ENCODE data around the gene EIF2D.

Gene EIF2D

GRCh38 chr1:206550446-206550845, 61.8 kb downstream of the EIF2D start:
- H3K4me1 ChIP-seq (ENCODE audit: low read depth, poor library complexity, severe bottlenecking) = peaks cover 20% of the 10 kb centered on the region
- H3K27ac ChIP-seq = no peak overlapping the region
- no peak overlapping the region for H2AFZ ChIP-seq (ENCODE audit: low read depth)
- no peak for TF ChIP-seq CTCF (conservative IDR thresholded peaks at IDR 0.05; ENCODE audit: low read depth, low read length)
- no peak overlapping the region for H3K9ac ChIP-seq
- no peaks in the 10 kb centered on the region for H3K27me3 ChIP-seq (ENCODE audit: insufficient read depth, low read depth)
- no peak overlapping the region for H3K4me3 ChIP-seq (IDR thresholded peaks at IDR 0.05; ENCODE audit: insufficient read depth, low read depth, low read length)
- H3K79me2 ChIP-seq (ENCODE audit: insufficient read depth, low read depth) = no peaks in the 10 kb centered on the region
- H3K4me2 ChIP-seq = no peak overlapping the region
- H4K20me1 ChIP-seq (ENCODE audit: insufficient read depth) = no peaks in the 10 kb centered on the region
- H3K36me3 ChIP-seq (ENCODE audit: insufficient read depth) = no peaks in the 10 kb centered on the region

- Histone ChIP-seq H2AFZ (ENCODE audit: low read depth) (no peak overlapping the region), H3K79me2 (ENCODE audit: insufficient read depth, low read depth) (no peaks in the 10 kb centered on the region), H3K27me3 (ENCODE audit: insufficient read depth, low read depth) (no peaks in the 10 kb centered on the region), H3K4me2 (no peak overlapping the region), H3K27ac (no peak overlapping the region), H3K4me3 (IDR thresholded peaks at IDR 0.05; ENCODE audit: insufficient read depth, low read depth, low read length) (no peak overlapping the region), H3K9ac (no peak overlapping the region), H3K36me3 (ENCODE audit: insufficient read depth) (no peaks in the 10 kb centered on the region), H3K4me1 (ENCODE audit: low read depth, poor library complexity, severe bottlenecking) (peaks cover 4% of the 10 kb centered on the region), H4K20me1 (ENCODE audit: insufficient read depth) (no peaks in the 10 kb centered on the region)
- no peak for TF ChIP-seq CTCF (conservative IDR thresholded peaks at IDR 0.05; ENCODE audit: low read depth, low read length)
Observed at GRCh38 chr1:206547104-206547503, 65.2 kb downstream of the EIF2D start.

GRCh38 chr1:206545351-206545750, 66.9 kb downstream of the EIF2D start:
- Histone ChIP-seq H3K4me2 (no peak overlapping the region), H3K27me3 (ENCODE audit: insufficient read depth, low read depth) (no peaks in the 10 kb centered on the region), H3K4me1 (ENCODE audit: low read depth, poor library complexity, severe bottlenecking) (peaks cover 4% of the 10 kb centered on the region), H3K27ac (no peak overlapping the region), H4K20me1 (ENCODE audit: insufficient read depth) (no peaks in the 10 kb centered on the region), H3K36me3 (ENCODE audit: insufficient read depth) (no peaks in the 10 kb centered on the region), H3K9ac (no peak overlapping the region), H3K4me3 (IDR thresholded peaks at IDR 0.05; ENCODE audit: insufficient read depth, low read depth, low read length) (no peak overlapping the region), H3K79me2 (ENCODE audit: insufficient read depth, low read depth) (no peaks in the 10 kb centered on the region), H2AFZ (ENCODE audit: low read depth) (no peak overlapping the region)
- TF ChIP-seq CTCF (conservative IDR thresholded peaks at IDR 0.05; ENCODE audit: low read depth, low read length) = no peak

GRCh38 chr1:206544562-206545257, 67.6 kb downstream of the EIF2D start:
- Histone ChIP-seq H3K27me3 (ENCODE audit: insufficient read depth, low read depth) (no peaks in the 10 kb centered on the region), H3K4me2 (no peak overlapping the region), H3K79me2 (ENCODE audit: insufficient read depth, low read depth) (no peaks in the 10 kb centered on the region), H3K27ac (no peak overlapping the region), H2AFZ (ENCODE audit: low read depth) (peak overlapping the region; percentile 15; the same call in 1 of the 2 replicates), H3K4me3 (IDR thresholded peaks at IDR 0.05; ENCODE audit: insufficient read depth, low read depth, low read length) (no peak overlapping the region), H3K9ac (no peak overlapping the region), H4K20me1 (ENCODE audit: insufficient read depth) (no peaks in the 10 kb centered on the region), H3K36me3 (ENCODE audit: insufficient read depth) (no peaks in the 10 kb centered on the region), H3K4me1 (ENCODE audit: low read depth, poor library complexity, severe bottlenecking) (peaks cover 4% of the 10 kb centered on the region)
- TF ChIP-seq CTCF (conservative IDR thresholded peaks at IDR 0.05; ENCODE audit: low read depth, low read length) = peak; percentile 99
